Right ventricle myocardium inferior (tissue), 1 donor: ENCODE results near the gene AKR1A1. TPM values are rescaled to one million over a fixed set of nuclear protein-coding genes. Genes with fewer than 3 reads are reported as not detected.
"Not testable (repeated sequence)": the region's sequence is repeated elsewhere in the genome, so short reads cannot be mapped to it uniquely, and the experiment has no call there.

Experiments used
- ATAC-seq: fragments of 200-7000 bp; cut with Tn5 transposase; one replicate; pipeline ENCODE4 v1.9.1; 2020; ENCODE audit warnings: mild to moderate bottlenecking, moderate library complexity
- DNase-seq: peaks from one replicate; pipeline ENCODE4 v3.0.0; 2021; ENCODE audit errors: missing footprints
- intact Hi-C: fragments of 100-400 bp; cut with DNase I; formaldehyde crosslinking; loops from one replicate; pipeline ENCODE4 v1.11.0; 2022
- total RNA-seq: library from RNA; stranded (reverse); fragmentation: NEBNext Ultra II Directional; extraction: Animal tissue kit (Norgen Biotek cat#: 25700); gene quantifications from one replicate; pipeline ENCODE4 v1.2.1, GENCODE V29; 2021
- donor health status: DM: no; HTN: yes; CAD: no; lungs with severe emphysema.

The AKR1A1 gene
- total RNA-seq, 1 donor from 2014 or later: 55.9 TPM

DNA sequence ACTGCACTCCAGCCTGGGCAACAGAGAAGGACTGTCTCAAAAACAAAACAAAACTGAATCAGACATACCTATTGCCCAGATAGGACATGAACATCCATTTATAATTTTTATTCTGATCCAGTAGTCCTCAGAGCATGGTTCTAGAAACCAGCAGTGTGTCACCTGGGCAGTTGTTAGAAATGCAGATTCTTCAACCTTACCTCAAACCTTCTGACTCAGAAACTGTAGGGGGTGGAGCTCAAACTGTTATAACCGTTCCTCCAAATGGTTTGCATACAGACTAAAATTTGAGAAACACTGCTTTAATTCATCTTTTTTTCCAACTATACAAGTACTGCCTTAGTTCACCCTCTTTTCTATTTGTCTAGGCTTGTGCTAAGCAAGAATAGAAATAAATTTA lies 39.2 kb downstream of the AKR1A1 start:
- intact Hi-C loops: loop anchor here (10.0 kb wide), 1 partner anchor 785 kb away; the partner anchor contains the start of genes BTBD19, DYNLT4 and PLK3
- ATAC-seq (no peak), DNase-seq (no peak)

DNA sequence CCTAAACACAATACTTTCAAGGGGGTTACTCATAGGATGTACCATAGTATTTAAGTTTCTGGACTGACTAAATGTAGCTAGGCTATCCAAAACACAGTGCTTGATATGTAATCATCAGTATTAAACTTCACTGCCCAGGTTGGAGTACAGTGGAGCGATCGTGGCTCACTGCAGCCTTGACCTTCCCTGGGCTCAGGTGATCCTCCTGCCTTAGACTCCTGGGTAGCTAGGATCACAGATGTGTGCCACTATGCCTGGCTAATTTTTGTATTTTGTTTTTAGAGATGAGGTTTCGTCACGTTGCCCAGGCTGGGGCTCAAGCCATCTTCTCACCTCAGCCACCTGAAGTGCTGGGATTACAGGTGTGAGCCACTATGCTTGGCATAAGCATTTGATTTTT lies 43.8 kb downstream of the AKR1A1 start:
- no peak for DNase-seq
- no peak for ATAC-seq
- intact Hi-C loops: no loop called here

DNA sequence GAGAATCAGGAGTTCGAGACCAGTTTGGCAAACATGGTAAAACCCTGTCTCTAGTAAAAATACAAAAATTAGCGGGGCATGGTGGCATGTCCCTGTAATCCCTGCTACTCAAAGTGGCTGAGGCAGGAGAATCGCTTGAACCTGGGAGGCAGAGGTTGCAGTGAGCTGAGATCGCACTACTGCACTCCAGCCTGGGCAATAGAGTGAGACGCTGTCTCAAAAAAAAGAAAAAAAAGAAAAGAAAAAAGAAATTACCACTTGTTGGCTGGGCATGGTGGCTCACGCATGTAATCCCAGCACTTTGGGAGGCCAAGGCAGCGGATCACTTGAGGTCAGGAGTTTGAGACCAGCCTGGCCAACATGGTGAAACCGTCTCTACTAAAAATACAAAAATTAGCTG lies 46.1 kb downstream of the AKR1A1 start:
- intact Hi-C loops, ATAC-seq, DNase-seq: not testable (repeated sequence)

DNA sequence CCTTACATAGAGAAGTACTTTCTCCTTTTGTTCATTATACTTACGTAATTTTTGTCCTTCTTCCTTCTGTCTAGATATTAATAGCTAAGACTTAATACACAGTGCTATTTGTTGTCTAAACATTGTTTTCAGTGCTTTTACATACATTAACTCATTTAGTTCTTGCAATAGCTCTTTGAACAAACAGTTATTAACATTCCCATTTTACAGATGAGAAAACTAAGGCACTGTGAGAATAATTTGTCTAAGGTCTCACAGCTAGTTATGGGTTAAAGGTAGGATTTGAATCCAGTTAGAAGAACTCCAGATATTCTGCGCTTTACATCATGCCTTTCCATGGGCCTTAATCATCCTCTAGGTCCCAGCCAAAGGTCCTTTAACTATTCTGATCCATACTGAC lies 53.6 kb downstream of the AKR1A1 start:
- intact Hi-C loops: no loop called here
- no peak for DNase-seq
- no peak for ATAC-seq

DNA sequence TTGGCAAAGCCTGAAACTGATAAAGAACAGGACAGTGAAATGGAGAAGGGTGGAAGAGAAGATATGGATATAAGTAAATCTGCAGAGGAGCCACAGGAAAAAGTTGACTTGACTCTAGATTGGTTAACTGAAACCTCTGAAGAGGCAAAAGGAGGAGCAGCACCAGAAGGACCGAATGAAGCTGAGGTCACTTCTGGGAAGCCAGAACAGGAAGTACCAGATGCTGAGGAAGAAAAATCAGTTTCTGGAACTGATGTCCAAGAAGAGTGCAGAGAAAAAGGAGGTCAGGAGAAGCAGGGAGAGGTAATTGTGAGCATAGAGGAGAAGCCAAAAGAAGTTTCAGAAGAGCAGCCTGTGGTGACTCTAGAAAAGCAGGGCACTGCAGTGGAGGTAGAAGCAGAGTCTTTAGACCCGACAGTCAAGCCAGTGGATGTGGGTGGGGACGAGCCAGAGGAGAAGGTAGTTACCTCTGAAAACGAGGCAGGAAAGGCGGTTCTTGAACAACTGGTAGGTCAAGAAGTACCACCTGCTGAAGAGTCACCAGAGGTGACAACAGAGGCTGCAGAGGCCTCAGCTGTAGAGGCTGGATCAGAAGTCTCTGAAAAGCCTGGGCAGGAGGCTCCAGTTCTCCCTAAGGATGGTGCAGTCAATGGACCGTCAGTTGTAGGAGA lies 56.9 kb downstream of the AKR1A1 start:
- peak; percentile 64 for ATAC-seq
- intact Hi-C loops: no loop called here
- no peak for DNase-seq

DNA sequence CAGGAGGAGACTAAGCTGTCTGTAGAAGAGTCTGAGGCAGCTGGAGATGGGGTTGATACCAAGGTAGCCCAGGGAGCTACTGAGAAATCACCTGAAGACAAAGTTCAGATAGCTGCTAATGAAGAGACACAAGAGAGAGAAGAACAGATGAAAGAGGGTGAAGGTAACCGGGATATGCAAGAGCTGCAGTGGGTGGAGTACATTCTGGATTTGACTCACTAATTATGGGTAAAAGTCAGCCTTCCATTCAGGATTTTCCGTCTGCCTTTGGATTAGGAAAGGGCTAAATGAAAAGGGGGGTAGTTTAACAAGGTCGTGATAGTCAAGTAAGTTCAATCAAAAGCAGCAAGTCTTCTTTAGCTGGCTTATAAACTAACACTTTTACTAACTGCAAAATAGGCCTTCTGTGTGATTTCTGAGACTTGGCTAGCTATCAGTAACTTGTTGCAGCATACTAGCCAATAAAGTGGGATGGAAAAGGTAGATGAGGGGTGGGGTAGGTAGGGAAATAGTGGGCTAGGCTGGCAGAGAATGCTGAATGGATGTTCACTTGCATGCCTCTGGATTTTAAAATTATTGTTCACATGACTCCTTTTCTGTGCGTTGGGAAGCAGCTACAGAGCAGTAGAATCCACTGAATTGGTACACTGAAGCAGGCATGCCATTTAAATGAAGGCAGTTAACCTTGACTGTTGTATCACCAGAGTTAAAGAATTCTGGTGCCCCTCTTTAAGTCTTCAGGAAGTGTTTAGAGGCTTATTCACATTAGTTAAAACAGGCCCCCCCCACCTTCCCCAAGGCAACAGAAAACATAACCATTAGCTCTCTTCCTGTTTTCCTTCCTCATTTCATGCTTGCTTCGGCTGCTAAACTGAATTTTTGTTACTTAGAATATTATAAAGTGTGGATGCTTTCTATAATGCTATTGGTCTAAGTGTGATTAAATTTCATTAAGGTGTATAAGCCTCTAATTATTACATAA lies 57.8 kb downstream of the AKR1A1 start:
- intact Hi-C loops: no loop called here
- DNase-seq: no peak
- no peak for ATAC-seq

DNA sequence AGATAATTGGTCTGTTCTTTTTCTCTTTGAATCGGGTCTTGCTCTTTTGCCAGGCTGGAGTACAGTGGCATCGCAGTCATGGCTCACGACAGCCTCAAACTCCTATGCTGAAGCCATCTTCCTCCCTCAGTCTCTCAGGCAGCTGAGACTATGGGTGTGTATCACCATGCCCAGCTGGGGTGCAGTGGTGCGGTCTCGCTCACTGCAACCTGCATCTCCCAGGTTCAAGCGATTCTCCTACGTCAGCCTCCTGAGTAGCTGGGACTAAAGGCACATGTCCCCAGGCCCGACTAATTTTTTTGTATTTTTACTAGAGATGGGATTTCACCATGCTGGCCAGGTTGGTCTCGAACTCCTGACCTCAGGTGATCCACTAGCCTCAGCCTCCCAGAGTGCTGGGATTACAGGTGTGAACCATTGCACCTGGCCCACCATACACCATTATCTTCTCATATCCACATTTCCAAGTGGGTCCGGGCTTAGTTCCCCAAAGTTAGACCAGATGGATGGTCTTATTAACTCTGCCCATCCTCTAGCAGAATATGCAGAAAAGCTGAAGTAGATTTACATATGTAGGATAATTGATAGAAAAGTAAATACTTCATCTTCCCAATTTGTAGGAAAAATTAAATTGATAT lies 60.1 kb downstream of the AKR1A1 start:
- ATAC-seq: no peak
- DNase-seq: no peak

DNA sequence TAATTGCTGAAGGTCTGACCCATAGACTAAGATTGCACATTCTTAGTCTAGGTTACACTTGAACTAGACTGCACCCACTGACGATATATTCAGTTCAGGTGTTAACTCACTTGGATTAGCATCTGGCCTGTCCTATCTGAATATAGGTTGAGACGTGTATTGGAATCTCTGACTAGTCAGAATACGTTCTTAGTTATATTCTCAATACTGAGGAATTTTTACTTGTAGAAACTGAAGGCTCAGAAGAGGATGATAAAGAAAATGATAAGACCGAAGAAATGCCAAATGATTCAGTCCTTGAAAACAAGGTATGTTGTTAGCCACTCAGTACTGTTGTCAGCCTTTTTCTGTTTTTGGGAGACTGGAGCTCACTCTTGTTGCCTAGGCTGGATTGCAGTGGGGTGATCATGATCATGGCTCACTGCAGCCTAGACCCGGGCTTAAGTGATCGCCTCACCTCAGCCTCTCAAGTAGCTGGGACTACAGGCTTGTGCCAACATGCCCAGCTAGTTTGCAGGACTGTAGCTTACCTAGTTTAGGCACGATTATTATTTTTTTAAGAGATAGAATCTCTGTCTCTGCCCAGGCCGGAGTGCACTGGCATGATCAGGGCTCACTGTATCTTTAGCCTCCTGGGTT lies 62.4 kb downstream of the AKR1A1 start:
- no peak for DNase-seq
- ATAC-seq: no peak
- intact Hi-C loops: no loop called here

More for the DNA sequence above, 60.1 kb downstream of the AKR1A1 start:
- intact Hi-C loops: no loop called here

DNA sequence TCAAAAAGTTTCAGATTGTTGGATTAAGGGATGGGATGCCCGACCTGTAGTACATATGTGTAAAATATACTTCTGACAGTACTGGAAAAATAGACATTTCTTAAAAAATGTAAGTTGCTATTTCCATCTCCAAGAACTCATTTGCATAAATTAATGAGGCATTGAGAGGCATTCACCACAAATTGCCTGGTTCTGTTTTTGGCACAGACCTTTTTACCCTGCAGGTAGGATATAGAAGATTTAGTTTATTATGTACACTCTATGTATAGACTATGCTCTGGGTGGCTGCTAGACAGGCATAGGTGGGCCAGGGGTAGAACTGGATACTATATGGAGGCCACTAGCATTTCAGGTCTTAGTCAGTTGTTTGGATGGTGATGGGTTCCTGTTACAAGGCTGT lies 65.3 kb downstream of the AKR1A1 start:
- ATAC-seq (no peak), DNase-seq (peak; percentile 48)
- intact Hi-C loops: no loop called here

DNA sequence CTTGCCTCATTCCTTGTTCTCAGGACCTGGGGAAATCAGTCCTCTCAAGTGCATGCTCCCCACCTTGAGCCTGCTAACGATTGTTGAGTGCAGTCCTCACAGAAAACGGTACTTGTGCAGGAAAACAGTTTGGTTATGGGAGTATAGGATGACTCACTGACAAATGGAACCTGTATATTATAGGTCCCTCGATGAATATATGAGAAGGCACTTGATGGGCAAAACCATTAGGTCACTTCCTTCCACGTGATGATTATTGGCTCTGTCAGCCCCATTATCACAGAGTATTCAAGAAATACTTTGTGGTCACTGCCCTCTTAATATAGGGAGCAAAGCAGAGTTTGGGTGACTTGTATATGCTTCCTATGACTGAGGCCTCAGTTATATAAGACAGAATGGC lies 67.0 kb downstream of the AKR1A1 start:
- intact Hi-C loops: no loop called here
- DNase-seq (no peak), ATAC-seq (no peak)

DNA sequence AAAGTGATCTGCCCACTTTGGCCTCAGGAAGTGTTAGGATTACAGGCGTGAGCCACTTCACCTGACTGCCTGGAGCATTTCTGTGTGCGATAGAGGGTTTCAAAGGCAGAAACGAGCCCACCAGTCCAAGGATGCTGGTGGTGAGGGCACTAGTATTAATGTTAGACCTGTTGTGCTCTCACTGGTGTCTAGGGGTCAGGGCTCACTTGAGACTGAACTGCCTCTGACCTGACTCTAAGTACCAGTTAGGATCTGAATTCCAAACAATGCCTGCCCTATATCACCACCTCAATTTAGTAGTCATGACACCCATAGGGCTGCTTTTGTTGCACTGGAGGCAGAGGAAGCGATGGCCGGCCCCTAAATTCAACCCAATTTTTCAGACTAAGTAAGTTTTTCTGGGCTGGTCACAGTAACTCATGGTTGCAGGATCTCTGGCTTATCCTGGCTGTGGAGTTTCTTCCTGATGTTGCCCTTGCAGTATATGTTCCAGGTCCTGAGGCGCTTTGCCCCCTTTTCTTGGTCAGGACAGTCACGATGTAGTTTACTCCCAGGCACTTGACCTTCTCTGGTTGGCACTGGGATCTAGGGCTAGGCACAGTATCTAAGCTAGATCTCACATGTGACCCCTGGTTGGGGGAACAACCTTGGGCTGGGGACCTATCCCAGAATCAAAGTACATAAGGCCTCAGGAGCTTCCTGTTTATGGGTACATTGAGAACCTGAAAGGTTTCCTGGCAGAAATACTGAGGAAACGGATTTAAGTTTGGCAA lies 68.7 kb downstream of the AKR1A1 start:
- intact Hi-C loops: no loop called here
- DNase-seq (no peak), ATAC-seq (no peak)

Other genes starting within 250 kb of the AKR1A1 start
- not detected for gene HPDL, start 223.9 kb upstream of the AKR1A1 start, total RNA-seq
- 3.8 TPM for gene TOE1, start 210.7 kb upstream of the AKR1A1 start, total RNA-seq
- 8.3 TPM for gene MUTYH, start 210.4 kb upstream of the AKR1A1 start, total RNA-seq
- gene TESK2, start 59.7 kb upstream of the AKR1A1 start, total RNA-seq: 1.5 TPM
- 0.41 TPM for gene CCDC163, start 50.8 kb upstream of the AKR1A1 start, total RNA-seq
- 26.0 TPM for gene MMACHC, start 50.5 kb upstream of the AKR1A1 start, total RNA-seq
- 314 TPM for gene PRDX1, start 28.9 kb upstream of the AKR1A1 start, total RNA-seq
- 28.5 TPM for gene NASP, start 33.2 kb downstream of the AKR1A1 start, total RNA-seq
- 1.2 TPM for gene CCDC17, start 73.2 kb downstream of the AKR1A1 start, total RNA-seq
- gene GPBP1L1, start 135.7 kb downstream of the AKR1A1 start, total RNA-seq: 74.0 TPM
- gene TMEM69, start 137.4 kb downstream of the AKR1A1 start, total RNA-seq: 22.1 TPM
- gene IPP, start 199.8 kb downstream of the AKR1A1 start, total RNA-seq: 11.6 TPM